Measurements from ENCODE around the gene DDX1. TPM values are rescaled to one million over a fixed set of nuclear protein-coding genes. Genes with fewer than 3 reads are reported as not detected.

DDX1 gene
- total and polyA plus RNA-seq, 2 donors (not counting 1 experiment from before 2014, with no cell fraction given) = 13.2 to 52.6 TPM

DNA sequence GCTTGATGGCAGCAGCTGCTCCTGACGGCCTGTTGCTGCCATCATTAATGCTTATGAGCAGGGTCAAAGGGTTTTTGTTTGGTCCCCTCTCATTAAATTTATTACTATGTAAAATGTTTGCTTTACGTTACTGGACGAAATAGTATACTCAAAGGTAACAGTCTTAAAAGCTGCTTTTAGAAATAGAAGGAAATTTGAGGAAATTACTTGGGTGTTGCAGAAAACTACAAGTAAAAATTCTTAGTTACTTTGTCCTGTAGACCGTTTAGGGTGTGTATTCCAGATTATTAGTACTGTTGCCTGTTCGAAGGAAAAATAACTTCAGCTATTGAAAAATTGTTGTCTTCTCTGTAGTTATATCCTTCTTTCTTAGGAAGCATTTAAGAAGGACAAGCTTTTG lies 27.8 kb downstream of the DDX1 start:
- intact Hi-C loops (cut with micrococcal nuclease) = no loop called here
- H3K9ac ChIP-seq (ENCODE audit: low read length) = no peak overlapping the region

GRCh38 chr2:15619938-15620337 lies 28.3 kb downstream of the DDX1 start:
- no peak for ATAC-seq (ENCODE audit: low read depth)
- no peak overlapping the region for H3K27ac Mint-ChIP-seq
- H3K36me3 ChIP-seq (replicated peaks in 1 of 2; ENCODE audit: control extremely low read depth in 1 of 2, control insufficient read depth in 1 of 2, extremely low read depth in 1 of 2, insufficient read depth in 2 of 2, low read length in 1 of 2) = peaks cover 7 to 81% of the 10 kb centered on the region in 2 experiments
- H3K4me1 ChIP-seq (ENCODE audit: control insufficient read depth in 2 of 2, insufficient read depth in 2 of 2, low read length in 2 of 2) = no peaks in the 10 kb centered on the region
- H3K4me3 Mint-ChIP-seq = no peak overlapping the region
- H3K27me3 Mint-ChIP-seq = no peaks in the 10 kb centered on the region
- intact Hi-C loops (cut with micrococcal nuclease) = no loop called here
- no peak overlapping the region for H3K9ac ChIP-seq (ENCODE audit: low read length)
- TF ChIP-seq EZH2 (IDR thresholded peaks at IDR 0.05; ENCODE audit: borderline replicate concordance, insufficient read depth, low read depth, low read length, poor library complexity, severe bottlenecking) = no peak
- TF ChIP-seq CTCF (IDR thresholded peaks at IDR 0.05) = no peak
- peaks cover 0 to 2% (median 0%) of the 10 kb centered on the region in 3 donors for H3K9me3 ChIP-seq (ENCODE audit: control extremely low read depth in 1 of 3, control insufficient read depth in 2 of 3, insufficient read depth in 1 of 3, low read length in 2 of 3)
- no peak overlapping the region for H3K4me3 ChIP-seq (ENCODE audit: control extremely low read depth in 1 of 5, extremely low read depth in 1 of 5, insufficient read depth in 1 of 5, low read depth in 2 of 5, low read length in 4 of 5)
- CTCF ChIA-PET = no interaction called here
- no peaks in the 10 kb centered on the region for H3K79me2 ChIP-seq (ENCODE audit: control insufficient read depth, insufficient read depth, low read length)
- no peak overlapping the region for H2AFZ ChIP-seq (ENCODE audit: insufficient read depth, low read depth, low read length, poor library complexity, severe bottlenecking)
- no peaks in the 10 kb centered on the region for H3K27me3 ChIP-seq (replicated peaks in 1 of 4; ENCODE audit: control extremely low read depth in 1 of 4, control insufficient read depth in 3 of 4, insufficient read depth in 4 of 4, low read length in 3 of 4)
- no peak overlapping the region for H3K27ac ChIP-seq (ENCODE audit: low read length in 2 of 2)
- no peak overlapping the region for H3K4me2 ChIP-seq (replicated peaks; ENCODE audit: low read depth, low read length, poor library complexity, severe bottlenecking)
- no peaks in the 10 kb centered on the region for H4K20me1 ChIP-seq (ENCODE audit: control insufficient read depth, insufficient read depth, low read length, poor library complexity, severe bottlenecking)
- WGBS (ENCODE audit: insufficient coverage) = no CpG with 5 or more reads among the region's 4 CpGs
- no peaks in the 10 kb centered on the region for H3K9me3 Mint-ChIP-seq (ENCODE audit: insufficient read depth)
- DNase-seq = no peak
- H3K4me1 Mint-ChIP-seq = no peaks in the 10 kb centered on the region
- POLR2A ChIA-PET = no interaction called here

More for the DNA sequence above, 27.8 kb downstream of the DDX1 start:
- H3K9me3 Mint-ChIP-seq (ENCODE audit: insufficient read depth) = no peaks in the 10 kb centered on the region
- Histone ChIP-seq H2AFZ (ENCODE audit: insufficient read depth, low read depth, low read length, poor library complexity, severe bottlenecking) (no peak overlapping the region), H3K79me2 (ENCODE audit: control insufficient read depth, insufficient read depth, low read length) (no peaks in the 10 kb centered on the region), H3K4me3 (ENCODE audit: control extremely low read depth in 1 of 5, extremely low read depth in 1 of 5, insufficient read depth in 1 of 5, low read depth in 2 of 5, low read length in 4 of 5) (no peak overlapping the region), H3K4me1 (ENCODE audit: control insufficient read depth in 2 of 2, insufficient read depth in 2 of 2, low read length in 2 of 2) (no peaks in the 10 kb centered on the region), H3K36me3 (replicated peaks in 1 of 2; ENCODE audit: control extremely low read depth in 1 of 2, control insufficient read depth in 1 of 2, extremely low read depth in 1 of 2, insufficient read depth in 2 of 2, low read length in 1 of 2) (peaks cover 4 to 80% of the 10 kb centered on the region in 2 experiments), H3K9me3 (ENCODE audit: control extremely low read depth in 1 of 3, control insufficient read depth in 2 of 3, insufficient read depth in 1 of 3, low read length in 2 of 3) (peaks cover 0 to under 1% (median 0%) of the 10 kb centered on the region in 3 donors), H3K27me3 (replicated peaks in 1 of 4; ENCODE audit: control extremely low read depth in 1 of 4, control insufficient read depth in 3 of 4, insufficient read depth in 4 of 4, low read length in 3 of 4) (no peaks in the 10 kb centered on the region), H3K27ac (ENCODE audit: low read length in 2 of 2) (no peak overlapping the region), H4K20me1 (ENCODE audit: control insufficient read depth, insufficient read depth, low read length, poor library complexity, severe bottlenecking) (no peaks in the 10 kb centered on the region), H3K4me2 (replicated peaks; ENCODE audit: low read depth, low read length, poor library complexity, severe bottlenecking) (no peak overlapping the region)
- H3K27me3 Mint-ChIP-seq = no peaks in the 10 kb centered on the region
- CTCF ChIA-PET = no interaction called here
- no peak for ATAC-seq (ENCODE audit: low read depth)
- POLR2A ChIA-PET = no interaction called here
- no peak for DNase-seq
- no peak overlapping the region for H3K27ac Mint-ChIP-seq
- H3K4me1 Mint-ChIP-seq = no peaks in the 10 kb centered on the region
- WGBS (ENCODE audit: insufficient coverage) = no CpG with 5 or more reads among the region's 5 CpGs
- TF ChIP-seq EZH2 (IDR thresholded peaks at IDR 0.05; ENCODE audit: borderline replicate concordance, insufficient read depth, low read depth, low read length, poor library complexity, severe bottlenecking) = no peak
- no peak for TF ChIP-seq CTCF (IDR thresholded peaks at IDR 0.05)
- no peak overlapping the region for H3K4me3 Mint-ChIP-seq
